Stimulated activated CD4-positive, alpha-beta T cell treated with anti-CD3 and anti-CD28 coated beads, Interleukin-4, amount 100 ng/mL, for 4 hours (primary cell): Measurements from ENCODE around the gene KRT23.
"Not testable (repeated sequence)": the region's sequence is repeated elsewhere in the genome, so short reads cannot be mapped to it uniquely, and the experiment has no call there.

Experiments
- DNase-seq, 2 experiments: peaks; one replicate each; pipeline ENCODE4 v3.0.0-alpha.2; 2020

The KRT23 gene

GRCh38 chr17:40947929-40948328 lies 10.5 kb upstream of the KRT23 start:
- no peak for DNase-seq

GRCh38 chr17:40945414-40945813 lies 8.0 kb upstream of the KRT23 start:
- DNase-seq: no peak

- no peak for DNase-seq
Observed at GRCh38 chr17:40944531-40944930, 7.1 kb upstream of the KRT23 start.

GRCh38 chr17:40942553-40942952 lies 5.1 kb upstream of the KRT23 start:
- DNase-seq: no peak

- DNase-seq: no peak
Observed at GRCh38 chr17:40940266-40940665, 2.8 kb upstream of the KRT23 start.

GRCh38 chr17:40938981-40939380 lies 1.5 kb upstream of the KRT23 start:
- DNase-seq: no peak

GRCh38 chr17:40936976-40937375 lies 470 bp downstream of the KRT23 start:
- no peak for DNase-seq

- no peak for DNase-seq
Observed at GRCh38 chr17:40936437-40936971, 942 bp downstream of the KRT23 start.

- DNase-seq: no peak
Observed at GRCh38 chr17:40935624-40936023, 1.8 kb downstream of the KRT23 start.

- DNase-seq: no peak
Observed at GRCh38 chr17:40932608-40933007, 4.8 kb downstream of the KRT23 start.

- no peak for DNase-seq
Observed at GRCh38 chr17:40931311-40931710, 6.1 kb downstream of the KRT23 start.

- no peak for DNase-seq
Observed at GRCh38 chr17:40926341-40926740, 11.1 kb downstream of the KRT23 start.

- DNase-seq: no peak
Observed at GRCh38 chr17:40922239-40922638, 15.2 kb downstream of the KRT23 start.

GRCh38 chr17:40921026-40921425 lies 16.4 kb downstream of the KRT23 start:
- DNase-seq: no peak

- DNase-seq: not testable (repeated sequence)
Observed at GRCh38 chr17:40917116-40917515, 20.3 kb downstream of the KRT23 start.

GRCh38 chr17:40916366-40916765 lies 21.1 kb downstream of the KRT23 start:
- no peak for DNase-seq

GRCh38 chr17:40915721-40916256 lies 21.7 kb downstream of the KRT23 start:
- DNase-seq: no peak

GRCh38 chr17:40915199-40915661 lies 22.2 kb downstream of the KRT23 start:
- DNase-seq: no peak

GRCh38 chr17:40914075-40914855 lies 23.2 kb downstream of the KRT23 start:
- no peak for DNase-seq

- no peak for DNase-seq
Observed at GRCh38 chr17:40912486-40913210, 24.8 kb downstream of the KRT23 start.

- no peak for DNase-seq
Observed at GRCh38 chr17:40910441-40910841, 27.0 kb downstream of the KRT23 start.

GRCh38 chr17:40909755-40910154 lies 27.7 kb downstream of the KRT23 start:
- DNase-seq: no peak

GRCh38 chr17:40909351-40909750 lies 28.1 kb downstream of the KRT23 start:
- peak; percentile 53 to 67 for DNase-seq

GRCh38 chr17:40906613-40907012 lies 30.8 kb downstream of the KRT23 start:
- no peak for DNase-seq
